HepG2 (cell line): ENCODE data around the gene HLA-DOA. TPM values are rescaled to one million over a fixed set of nuclear protein-coding genes. Genes with fewer than 3 reads are reported as not detected.

ENCODE experiments used
- E2F2 ChIP-seq: sonication (generic); formaldehyde crosslinking; IDR thresholded peaks from 2 replicates; pipeline ENCODE4 v1.4.0; 2020; ENCODE audit warnings: missing genetic modification reagents, borderline replicate concordance
- ELF3 ChIP-seq: IDR thresholded peaks from 2 replicates; pipeline ENCODE4 v1.6.1; 2016; ENCODE audit warnings: missing genetic modification reagents, missing compliant biosample characterization
- JARID2 ChIP-seq: sonication (generic); formaldehyde crosslinking; IDR thresholded peaks from 2 replicates; pipeline ENCODE4 v1.8.1; 2023; ENCODE audit warnings: missing genetic modification reagents, inconsistent platforms; ENCODE audit not compliant: insufficient replicate concordance
- KAT7 ChIP-seq: IDR thresholded peaks from 2 replicates; pipeline ENCODE4 v1.6.1; 2018; ENCODE audit warnings: borderline replicate concordance, missing compliant biosample characterization
- TCF7 ChIP-seq: sonication (generic); IDR thresholded peaks from 2 replicates; pipeline ENCODE4 v1.6.1; 2016; ENCODE audit warnings: antibody characterized with exemption, low read depth
- TCF7L2 ChIP-seq: IDR thresholded peaks from 2 replicates; pipeline ENCODE4 v1.6.1; 2011; ENCODE audit warnings: mild to moderate bottlenecking, low read depth, low read length, moderate library complexity
- TMF1 ChIP-seq: sonication (generic); formaldehyde crosslinking; IDR thresholded peaks from 2 replicates; pipeline ENCODE4 v1.8.1; 2022; ENCODE audit warnings: low read depth, missing genetic modification reagents
- UBTF ChIP-seq: sonication (generic); formaldehyde crosslinking; IDR thresholded peaks from 2 replicates; pipeline ENCODE4 v1.4.0; 2020; ENCODE audit warnings: mild to moderate bottlenecking, missing genetic modification reagents
- XBP1 ChIP-seq: sonication (generic); formaldehyde crosslinking; IDR thresholded peaks from 2 replicates; pipeline ENCODE4 v1.5.0; 2020; ENCODE audit warnings: missing genetic modification reagents
- ZBTB37 ChIP-seq: sonication (generic); formaldehyde crosslinking; IDR thresholded peaks from 2 replicates; pipeline ENCODE4 v1.4.0; 2020; ENCODE audit warnings: mild to moderate bottlenecking, missing genetic modification reagents
- ZBTB42 ChIP-seq: sonication (generic); formaldehyde crosslinking; IDR thresholded peaks from 2 replicates; pipeline ENCODE4 v1.5.0; 2020; ENCODE audit warnings: mild to moderate bottlenecking, missing genetic modification reagents
- ZBTB7A ChIP-seq: sonication (generic); formaldehyde crosslinking; IDR thresholded peaks from 2 replicates; pipeline ENCODE4 v1.8.0; 2022; ENCODE audit warnings: mild to moderate bottlenecking, missing genetic modification reagents
- ZFAT ChIP-seq: sonication (generic); formaldehyde crosslinking; conservative IDR thresholded peaks from 2 replicates; pipeline ENCODE4 v1.8.1; 2023; ENCODE audit warnings: missing genetic modification reagents, inconsistent platforms
- ZNF362 ChIP-seq: sonication (generic); formaldehyde crosslinking; IDR thresholded peaks from 2 replicates; pipeline ENCODE4 v1.4.0; 2020; ENCODE audit warnings: missing genetic modification reagents, mild to moderate bottlenecking, borderline replicate concordance
- ZNF484 ChIP-seq: sonication (generic); formaldehyde crosslinking; IDR thresholded peaks from 2 replicates; pipeline ENCODE4 v1.5.1; 2020; ENCODE audit warnings: mild to moderate bottlenecking, low read depth, missing genetic modification reagents, borderline replicate concordance
- ZNF546 ChIP-seq: sonication (generic); formaldehyde crosslinking; conservative IDR thresholded peaks from 2 replicates; pipeline ENCODE4 v1.8.1; 2023; ENCODE audit warnings: mild to moderate bottlenecking, missing genetic modification reagents
- ZNF724P ChIP-seq: sonication (generic); formaldehyde crosslinking; IDR thresholded peaks from 2 replicates; pipeline ENCODE4 v1.8.0; 2022; ENCODE audit warnings: missing genetic modification reagents, borderline replicate concordance
- ZNF780A ChIP-seq: sonication (generic); formaldehyde crosslinking; IDR thresholded peaks from 2 replicates; pipeline ENCODE4 v1.8.0; 2022; ENCODE audit warnings: mild to moderate bottlenecking, missing genetic modification reagents, moderate library complexity
- ZNF782 ChIP-seq: sonication (generic); formaldehyde crosslinking; IDR thresholded peaks from 2 replicates; pipeline ENCODE4 v1.4.0; 2020; ENCODE audit warnings: missing genetic modification reagents, mild to moderate bottlenecking, borderline replicate concordance
- ZSCAN25 ChIP-seq: sonication (generic); formaldehyde crosslinking; IDR thresholded peaks from 2 replicates; pipeline ENCODE4 v1.8.0; 2022; ENCODE audit warnings: mild to moderate bottlenecking, missing genetic modification reagents
- ZUFSP ChIP-seq: sonication (generic); formaldehyde crosslinking; IDR thresholded peaks from 2 replicates; pipeline ENCODE4 v1.9.0; 2021; ENCODE audit warnings: missing genetic modification reagents, mild to moderate bottlenecking, borderline replicate concordance
- polyA plus RNA-seq, 8 experiments: library from polyadenylated mRNA; depleted of rRNA in 3 of 8; stranded (reverse) in 7 of 8; unstranded in 1 of 8; fragments of >200 nt; fragmentation: Illumina TruSeq in 4 of 8; extraction: Trizol in 4 of 8; gene quantifications; 2 replicates each; pipeline versions ENCODE4 v1.2.1 to v1.2.3, GENCODE V29; 2011 to 2016; ENCODE audit warnings: low read depth in 4 of 8, missing spikeins in 1 of 8, mixed read lengths in 1 of 8; ENCODE audit not compliant: insufficient read depth in 1 of 8
- total RNA-seq, 5 experiments: library from RNA; depleted of rRNA; stranded (reverse); fragments of >200 nt; fragmentation: Illumina TruSeq; extraction: Trizol; gene quantifications; 2 replicates each; pipeline ENCODE4 v1.2.3, GENCODE V29; 2016; ENCODE audit warnings: low read depth in 1 of 5

Gene HLA-DOA
- total and polyA plus RNA-seq, 2 of the 13 experiments (the other 11 are each of a cell fraction or from before 2014, with no cell fraction given) = 0.03 to 0.09 TPM

GRCh38 chr6:32968867-32969684, 40.3 kb downstream of the HLA-DOA start (continued):
- TF ChIP-seq UBTF (CRISPR knock-in tag) = peak; percentile 23; the same call in 1 of the 2 replicates
- TF ChIP-seq ZNF724P (CRISPR knock-in tag) = no peak
- no peak for TF ChIP-seq ZUFSP (CRISPR knock-in tag)
- no peak for TF ChIP-seq ZSCAN25 (CRISPR knock-in tag)
- TF ChIP-seq ZNF782 (CRISPR knock-in tag) = peak; percentile 30; the same call in 1 of the 2 replicates
- no peak for TF ChIP-seq JARID2 (CRISPR knock-in tag)
- TF ChIP-seq TCF7 = no peak
- peak; percentile 84; the same call in 1 of the 2 replicates for TF ChIP-seq ZNF484 (CRISPR knock-in tag)
- peak; percentile 26; the same call in 1 of the 2 replicates for TF ChIP-seq ZBTB37 (CRISPR knock-in tag)
- no peak for TF ChIP-seq ZBTB42 (CRISPR knock-in tag)
- TF ChIP-seq TMF1 (CRISPR knock-in tag) = peak; percentile 85; the same call in 1 of the 2 replicates
- 0 out of 2 replicates have a peak, but pooled peaks have one; percentile 20 for TF ChIP-seq ZNF546 (CRISPR knock-in tag)
- TF ChIP-seq ZBTB7A (CRISPR knock-in tag) = peak; percentile 76
- TF ChIP-seq ZFAT (CRISPR knock-in tag) = no peak
- TF ChIP-seq XBP1 (CRISPR knock-in tag) = peak; percentile 21; the same call in 1 of the 2 replicates
- no peak for TF ChIP-seq TCF7L2
- TF ChIP-seq E2F2 (CRISPR knock-in tag) = no peak
- peak; percentile 11; the same call in 1 of the 2 replicates for TF ChIP-seq ZNF362 (CRISPR knock-in tag)
- no peak for TF ChIP-seq KAT7 (CRISPR knock-in tag)
- TF ChIP-seq ZNF780A (CRISPR knock-in tag) = no peak
- TF ChIP-seq ELF3 (CRISPR knock-in tag) = no peak
